M059J (cell line): ENCODE data around the gene JUND. TPM values are rescaled to one million over a fixed set of nuclear protein-coding genes. Genes with fewer than 3 reads are reported as not detected.

Experiments used
- DNase-seq: peaks from one replicate; pipeline ENCODE4 v3.0.0-alpha.2; 2012; ENCODE audit warnings: low read depth
- total RNA-seq: library from RNA; depleted of rRNA; stranded (reverse); fragments of >200 nt; shearing (Covaris generic); gene quantifications from 2 replicates; pipeline ENCODE4 v1.2.3, GENCODE V29; 2014

JUND gene
- total RNA-seq, 1 experiment from 2014 or later = 206 TPM

- DNase-seq = no peak
Measured at GRCh38 chr19:18290302-18291018, 9.0 kb upstream of the JUND start.

DNA sequence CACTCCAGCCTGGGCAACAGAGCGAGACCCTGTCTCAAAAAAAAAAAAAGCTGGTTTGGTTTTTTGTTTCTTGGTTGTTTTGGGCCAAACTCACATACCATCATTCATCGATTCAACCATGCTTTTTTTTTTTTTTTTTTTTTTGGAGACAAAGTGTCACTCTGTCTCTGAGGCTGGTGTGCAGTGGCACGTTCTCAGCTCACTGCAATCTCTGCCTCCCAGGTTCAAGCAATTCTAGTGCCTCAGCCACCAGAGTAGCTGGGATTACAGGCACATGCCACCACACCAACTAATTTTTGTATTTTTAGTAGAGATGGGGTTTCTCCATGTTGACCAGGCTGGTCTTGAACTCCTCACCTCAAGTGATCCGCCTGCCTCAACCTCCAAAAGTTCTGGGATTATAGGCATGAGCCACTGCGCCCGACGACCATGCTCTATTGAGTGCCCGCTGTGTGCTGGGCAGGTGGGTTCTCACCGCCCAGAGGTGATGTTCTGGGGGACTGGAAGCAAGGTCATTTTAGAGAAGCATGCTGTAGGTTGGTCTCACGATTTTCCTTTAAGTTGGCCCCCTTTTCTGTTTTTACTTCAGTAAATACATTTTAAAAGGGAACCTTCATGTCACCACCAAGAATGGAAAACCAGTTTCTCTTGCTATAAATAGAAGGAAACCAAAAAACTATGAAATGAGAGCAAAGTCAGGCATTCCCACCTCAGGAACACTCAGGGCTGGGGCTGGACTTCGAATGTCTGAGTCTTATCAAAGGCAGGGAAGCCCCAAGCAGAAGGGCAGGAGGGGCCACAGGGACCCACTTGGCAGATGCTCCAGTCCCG lies 8.3 kb upstream of the JUND start:
- no peak for DNase-seq

- DNase-seq = no peak
Measured at GRCh38 chr19:18287836-18288772, 6.7 kb upstream of the JUND start.

- no peak for DNase-seq
Measured at GRCh38 chr19:18286973-18287635, 5.7 kb upstream of the JUND start.

GRCh38 chr19:18284712-18285360 lies 3.4 kb upstream of the JUND start:
- DNase-seq = no peak

GRCh38 chr19:18283338-18283737 lies 1.9 kb upstream of the JUND start:
- DNase-seq = no peak

GRCh38 chr19:18282788-18283141 lies 1.3 kb upstream of the JUND start:
- DNase-seq = no peak

DNA sequence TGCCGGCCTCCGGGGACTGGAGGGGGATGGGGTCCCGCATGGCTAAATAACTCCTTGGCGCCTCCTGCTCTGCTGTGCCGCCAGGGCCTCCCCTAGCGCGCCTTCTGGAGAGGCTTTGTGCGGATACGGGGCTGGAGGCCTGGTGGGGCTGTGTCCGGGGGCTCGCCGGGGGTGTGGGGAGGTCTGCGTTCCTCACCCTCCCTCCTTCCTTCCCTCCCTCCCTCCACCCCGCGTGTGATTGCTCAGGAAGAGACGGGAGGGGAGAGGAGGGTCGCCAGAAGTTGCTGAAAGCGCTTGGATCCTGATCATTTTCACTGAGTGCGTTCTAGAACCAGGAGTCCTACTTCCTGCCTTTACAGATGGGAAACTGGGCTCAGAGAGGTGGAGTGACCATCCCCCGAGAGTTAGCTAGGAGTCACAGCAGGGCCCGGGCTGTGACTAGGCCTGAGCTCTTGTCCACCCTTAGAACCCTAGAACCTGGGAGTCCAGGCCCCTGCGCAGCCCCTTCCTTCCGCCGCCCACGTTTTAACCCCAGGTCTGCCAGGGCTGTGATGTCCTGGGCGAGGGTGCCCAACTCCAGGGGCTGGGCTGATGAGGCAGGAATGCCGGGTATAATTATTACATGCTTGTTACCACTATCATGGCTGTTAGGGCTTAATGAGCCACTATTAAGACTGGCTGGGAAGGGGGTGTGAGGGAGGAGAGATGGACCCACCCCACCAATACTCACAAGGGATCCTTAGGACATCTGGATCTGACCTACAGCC lies 782 bp upstream of the JUND start:
- peak; percentile 75 for DNase-seq

GRCh38 chr19:18280247-18281081 lies 958 bp downstream of the JUND start:
- peak; percentile 77 for DNase-seq

DNA sequence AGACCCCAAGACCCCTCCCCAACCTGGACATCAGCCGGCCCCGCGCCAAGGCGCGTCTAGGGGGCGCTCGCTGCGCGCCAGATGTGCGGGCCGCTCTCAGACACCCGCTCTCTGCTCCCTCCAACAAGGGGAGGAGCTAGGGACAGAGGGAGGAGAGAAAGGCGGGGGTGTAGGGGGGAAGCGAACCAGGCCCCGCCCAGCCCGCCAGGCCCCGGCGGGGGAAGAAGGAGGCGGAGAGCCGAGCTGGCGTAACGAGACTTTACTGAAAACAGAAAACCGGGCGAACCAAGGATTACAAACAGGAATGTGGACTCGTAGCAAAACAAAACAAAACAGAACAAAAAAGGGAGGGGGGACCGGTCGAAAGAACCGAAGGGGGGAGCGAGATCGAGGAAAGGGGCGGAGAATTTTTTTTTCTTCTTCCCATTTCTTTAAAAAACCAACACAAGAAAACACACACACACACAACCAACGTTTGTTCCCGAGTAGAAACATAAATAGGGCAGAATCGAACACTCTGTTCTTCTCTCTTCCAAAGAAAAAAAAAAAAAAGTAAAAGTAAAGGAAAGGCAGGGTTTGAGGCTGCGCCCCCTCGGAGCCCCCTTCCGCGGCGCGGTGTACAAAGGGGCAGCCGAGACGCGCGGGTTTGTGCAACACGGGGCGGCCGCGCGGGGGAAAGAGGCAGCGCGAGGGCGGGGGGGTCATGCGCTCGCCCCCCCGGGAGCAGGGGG lies 1.7 kb downstream of the JUND start:
- DNase-seq = peak; percentile 92

- no peak for DNase-seq
Measured at GRCh38 chr19:18279266-18279515, 2.2 kb downstream of the JUND start.

DNA sequence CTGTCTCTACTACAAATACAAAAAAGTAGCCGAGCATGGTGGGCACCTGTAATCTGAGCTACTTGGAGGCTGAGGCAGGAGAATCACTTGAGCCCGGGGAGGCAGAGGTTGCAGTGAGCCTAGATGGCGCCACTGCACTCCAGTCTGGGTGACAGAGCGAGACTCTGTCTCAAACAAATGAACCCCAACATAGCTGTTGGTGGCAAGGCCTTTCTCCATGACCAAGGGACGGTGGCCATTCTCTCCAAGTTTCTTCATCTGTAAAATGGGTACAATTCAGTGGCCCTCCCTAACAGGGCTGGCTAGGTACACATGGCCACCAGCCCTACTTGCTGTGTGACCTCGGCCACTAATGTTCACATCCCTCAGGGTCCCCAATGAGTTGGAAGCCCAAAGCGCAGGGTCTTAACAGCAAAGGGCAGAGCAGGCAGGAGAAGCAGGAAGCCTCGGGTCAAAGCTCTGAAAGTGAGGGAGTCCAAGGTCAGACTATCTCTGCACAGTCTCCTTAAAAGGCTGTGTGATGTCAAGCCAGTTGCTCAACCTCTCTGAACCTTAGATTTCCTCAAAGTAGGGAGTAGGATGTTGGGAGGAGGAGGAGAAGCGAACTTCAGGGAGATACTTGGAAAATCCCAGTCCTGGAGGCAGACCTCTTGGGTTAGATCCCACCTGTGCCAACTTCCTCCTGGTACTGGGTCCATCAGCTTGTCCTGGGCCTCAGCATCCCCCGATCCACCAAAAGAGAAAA lies 2.7 kb downstream of the JUND start:
- peak; percentile 36 for DNase-seq

DNA sequence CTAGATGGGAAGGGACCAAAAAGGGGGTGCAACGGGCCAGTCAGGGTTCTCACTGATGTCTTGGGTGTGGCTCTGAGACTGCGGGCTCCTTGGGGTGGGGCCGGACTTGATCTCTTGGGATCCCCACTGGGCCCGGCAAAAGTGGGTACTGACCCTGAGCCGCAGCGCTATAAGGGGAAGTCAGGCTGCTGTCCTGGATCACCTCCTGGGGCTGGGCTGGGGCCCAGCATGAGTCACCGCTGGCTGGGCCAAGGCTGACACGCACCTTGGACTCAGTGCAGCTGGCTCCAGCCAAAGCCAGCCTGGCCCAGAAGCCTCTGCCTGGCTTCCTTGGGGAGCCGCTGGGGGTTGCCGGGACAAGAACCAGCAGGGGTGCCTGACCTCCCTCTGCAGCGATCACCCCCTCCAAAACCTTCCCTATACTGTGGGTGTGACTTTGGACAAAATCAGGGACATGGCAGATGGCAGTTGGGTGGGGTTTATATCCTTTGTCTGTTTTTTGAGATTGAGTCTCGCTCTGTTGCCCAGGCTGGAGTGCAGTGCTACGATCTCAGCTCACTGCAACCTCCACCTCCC lies 6.6 kb downstream of the JUND start:
- DNase-seq = peak; percentile 93

DNA sequence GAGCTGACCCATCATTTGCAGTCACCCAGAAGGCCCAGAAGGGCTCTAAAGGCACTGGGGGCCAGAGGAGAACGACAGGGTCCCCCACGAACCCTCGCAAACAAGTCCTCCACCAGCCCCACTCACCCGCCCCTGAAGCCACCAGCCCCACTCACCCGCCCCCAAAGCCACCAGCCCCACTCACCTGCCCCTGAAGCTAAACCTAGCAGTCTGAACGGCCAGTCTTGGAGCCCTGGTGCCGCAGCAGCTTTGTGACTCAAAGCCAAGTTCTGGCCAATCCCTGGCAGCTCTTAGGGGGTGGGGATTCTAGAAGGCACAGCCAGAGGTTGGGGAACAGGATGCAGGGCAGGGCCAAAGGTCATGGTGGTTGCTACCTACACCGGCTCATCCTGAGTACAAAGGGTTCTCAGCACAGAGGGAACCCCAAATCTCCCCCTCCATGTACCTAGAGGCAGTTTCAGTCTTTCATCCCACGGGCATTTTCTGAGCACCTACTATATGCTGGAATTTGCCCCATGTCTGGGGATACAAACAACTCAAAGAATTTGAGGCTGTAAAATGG lies 7.1 kb downstream of the JUND start, which contains the start of gene IQCN:
Gene IQCN, minus strand, starts transcription at position 234 of the 562 bp plus-strand sequence. CDS start 4,974 bp downstream, outside the sequence.
- DNase-seq = peak; percentile 74

DNA sequence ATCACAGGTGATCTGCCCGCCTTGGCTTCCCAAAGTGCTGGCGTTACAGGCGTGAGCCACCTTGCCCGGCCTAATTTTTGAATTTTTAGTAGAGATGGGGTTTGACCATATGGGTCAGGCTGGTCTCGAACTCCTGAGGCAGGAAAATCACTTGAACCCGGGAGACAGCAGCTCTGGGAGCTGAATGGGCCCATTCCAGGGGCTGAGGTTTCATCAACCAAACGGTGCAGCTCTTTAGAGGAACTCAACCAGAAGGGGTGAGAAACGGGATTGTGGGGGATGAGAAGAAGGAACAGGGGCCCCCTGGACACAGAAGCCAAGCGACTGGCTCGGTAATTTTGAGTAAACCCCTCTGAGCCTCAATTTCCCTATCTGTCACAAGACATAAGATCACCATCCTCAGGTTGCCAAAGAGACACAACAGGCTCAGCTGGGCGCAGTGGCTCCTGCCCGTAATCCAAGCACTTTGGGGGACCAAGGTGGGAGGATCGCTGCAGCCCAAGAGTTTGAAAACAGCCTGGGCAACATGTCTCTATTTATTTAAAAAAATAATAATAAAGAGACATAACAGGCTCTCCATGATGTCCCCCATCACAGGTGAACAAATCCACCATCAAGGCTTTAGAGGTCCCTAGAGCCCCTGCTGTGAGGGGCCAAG lies 7.7 kb downstream of the JUND start:
- DNase-seq = peak; percentile 31

GRCh38 chr19:18271433-18271841 lies 10.0 kb downstream of the JUND start:
- DNase-seq = no peak

- no peak for DNase-seq
Measured at GRCh38 chr19:18270326-18270725, 11.1 kb downstream of the JUND start.
